HCT116 (cell line): ENCODE data around the gene SCN3B.

ENCODE experiments used
- POLR2A ChIP-seq: IDR thresholded peaks from 2 replicates; pipeline ENCODE4 v1.7.0; 2011; ENCODE audit warnings: borderline replicate concordance; ENCODE audit not compliant: insufficient read depth, insufficient read length; ENCODE audit errors: extremely low read depth
- POLR2AphosphoS5 ChIP-seq: IDR thresholded peaks from 2 replicates; pipeline ENCODE4 v1.6.1; 2011; ENCODE audit warnings: mild to moderate bottlenecking, low read depth, low read length, moderate library complexity
- RAD21 ChIP-seq: IDR thresholded peaks from 2 replicates; pipeline ENCODE4 v1.6.1; 2012; ENCODE audit warnings: low read depth, mild to moderate bottlenecking
- TF ChIP-seq, protein P1 (sequence below), 3 experiments: fragments of 200-600 bp in 1 of 3; sonication (generic) in 1 of 3; IDR thresholded peaks in 2 of 3; conservative IDR thresholded peaks in 1 of 3; 2 replicates each; pipeline ENCODE4 v1.5.1; 2012 to 2017; ENCODE audit warnings: low read depth in 2 of 3, low read length in 2 of 3, antibody characterized with exemption in 1 of 3, borderline replicate concordance in 1 of 3, control low read depth in 1 of 3, mild to moderate bottlenecking in 1 of 3, mixed read lengths in 1 of 3, mixed run types in 1 of 3, moderate library complexity in 1 of 3; ENCODE audit not compliant: insufficient read depth in 1 of 3

DNA sequence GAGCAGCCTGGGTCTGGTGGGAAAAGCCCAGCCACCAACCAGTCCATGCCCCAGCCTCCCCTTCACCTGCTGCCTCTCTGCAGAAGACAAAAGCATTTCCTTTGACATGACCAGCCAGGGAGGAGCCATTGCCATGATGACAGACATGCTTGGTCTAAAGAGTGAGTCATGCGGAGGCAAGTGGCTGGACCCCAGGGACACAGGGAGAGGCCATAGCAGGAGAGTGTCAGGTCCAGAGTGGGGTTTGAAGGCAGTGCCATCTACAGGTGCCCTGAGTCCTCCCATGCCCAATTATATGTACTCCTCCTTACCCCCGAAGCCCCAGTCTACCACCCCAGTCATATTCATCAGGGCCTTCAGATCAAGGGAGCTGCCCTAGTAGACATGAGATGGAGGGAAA, 67.4 kb downstream of the SCN3B start:
- TF ChIP-seq, protein P1, sequence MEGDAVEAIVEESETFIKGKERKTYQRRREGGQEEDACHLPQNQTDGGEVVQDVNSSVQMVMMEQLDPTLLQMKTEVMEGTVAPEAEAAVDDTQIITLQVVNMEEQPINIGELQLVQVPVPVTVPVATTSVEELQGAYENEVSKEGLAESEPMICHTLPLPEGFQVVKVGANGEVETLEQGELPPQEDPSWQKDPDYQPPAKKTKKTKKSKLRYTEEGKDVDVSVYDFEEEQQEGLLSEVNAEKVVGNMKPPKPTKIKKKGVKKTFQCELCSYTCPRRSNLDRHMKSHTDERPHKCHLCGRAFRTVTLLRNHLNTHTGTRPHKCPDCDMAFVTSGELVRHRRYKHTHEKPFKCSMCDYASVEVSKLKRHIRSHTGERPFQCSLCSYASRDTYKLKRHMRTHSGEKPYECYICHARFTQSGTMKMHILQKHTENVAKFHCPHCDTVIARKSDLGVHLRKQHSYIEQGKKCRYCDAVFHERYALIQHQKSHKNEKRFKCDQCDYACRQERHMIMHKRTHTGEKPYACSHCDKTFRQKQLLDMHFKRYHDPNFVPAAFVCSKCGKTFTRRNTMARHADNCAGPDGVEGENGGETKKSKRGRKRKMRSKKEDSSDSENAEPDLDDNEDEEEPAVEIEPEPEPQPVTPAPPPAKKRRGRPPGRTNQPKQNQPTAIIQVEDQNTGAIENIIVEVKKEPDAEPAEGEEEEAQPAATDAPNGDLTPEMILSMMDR (IDR thresholded peaks at IDR 0.05 in 2 of 3, conservative IDR thresholded peaks at IDR 0.05 in 1 of 3; ENCODE audit: borderline replicate concordance in 1 of 3, insufficient read depth in 1 of 3, low read depth in 2 of 3, low read length in 2 of 3) = no peak
- TF ChIP-seq POLR2AphosphoS5 (no peak), RAD21 (no peak), POLR2A (no peak)
